ENCODE measurements around the gene SIGLEC1. TPM values are rescaled to one million over a fixed set of nuclear protein-coding genes. Genes with fewer than 3 reads are reported as not detected.

Gene SIGLEC1
- total and polyA plus RNA-seq, 10 of the 15 experiments (the other 5 are each of a cell fraction or from before 2014, with no cell fraction given), result 0.05 TPM; not detected in 9

DNA sequence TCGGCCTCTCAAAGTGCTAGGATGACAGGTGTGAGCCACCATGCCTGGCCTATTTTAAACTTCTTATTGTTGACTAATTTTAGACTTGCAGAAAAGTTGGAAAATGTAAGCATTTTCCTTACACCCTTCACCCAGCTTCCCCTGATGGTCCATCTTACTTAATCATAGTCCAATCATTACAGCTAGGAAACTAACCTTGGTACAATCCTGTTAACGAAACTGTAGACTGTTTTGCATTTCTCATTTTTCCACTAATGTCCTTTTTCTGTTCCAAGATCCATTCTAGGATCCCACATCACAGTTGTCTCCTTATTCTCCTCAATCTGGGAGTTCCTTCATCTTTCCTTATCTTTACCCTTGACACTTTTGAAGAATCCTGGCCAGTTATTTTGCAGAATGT lies 48.5 kb downstream of the SIGLEC1 start (continued):
- TF ChIP-seq ZZZ3 (IDR thresholded peaks at IDR 0.05; ENCODE audit: control insufficient read depth, insufficient read length, low read depth) (no peak), KDM1A (IDR thresholded peaks at IDR 0.05; ENCODE audit: borderline replicate concordance) (no peak), JUND (IDR thresholded peaks at IDR 0.05; ENCODE audit: low read depth, low read length) (no peak), HDAC6 (IDR thresholded peaks at IDR 0.05; ENCODE audit: unreplicated experiment) (no peak), TCF7 (IDR thresholded peaks at IDR 0.05; ENCODE audit: borderline replicate concordance) (no peak), SMC3 (IDR thresholded peaks at IDR 0.05; ENCODE audit: borderline replicate concordance, low read length) (no peak), ZSCAN29 (IDR thresholded peaks at IDR 0.05) (no peak)
- TF ChIP-seq, protein P1, sequence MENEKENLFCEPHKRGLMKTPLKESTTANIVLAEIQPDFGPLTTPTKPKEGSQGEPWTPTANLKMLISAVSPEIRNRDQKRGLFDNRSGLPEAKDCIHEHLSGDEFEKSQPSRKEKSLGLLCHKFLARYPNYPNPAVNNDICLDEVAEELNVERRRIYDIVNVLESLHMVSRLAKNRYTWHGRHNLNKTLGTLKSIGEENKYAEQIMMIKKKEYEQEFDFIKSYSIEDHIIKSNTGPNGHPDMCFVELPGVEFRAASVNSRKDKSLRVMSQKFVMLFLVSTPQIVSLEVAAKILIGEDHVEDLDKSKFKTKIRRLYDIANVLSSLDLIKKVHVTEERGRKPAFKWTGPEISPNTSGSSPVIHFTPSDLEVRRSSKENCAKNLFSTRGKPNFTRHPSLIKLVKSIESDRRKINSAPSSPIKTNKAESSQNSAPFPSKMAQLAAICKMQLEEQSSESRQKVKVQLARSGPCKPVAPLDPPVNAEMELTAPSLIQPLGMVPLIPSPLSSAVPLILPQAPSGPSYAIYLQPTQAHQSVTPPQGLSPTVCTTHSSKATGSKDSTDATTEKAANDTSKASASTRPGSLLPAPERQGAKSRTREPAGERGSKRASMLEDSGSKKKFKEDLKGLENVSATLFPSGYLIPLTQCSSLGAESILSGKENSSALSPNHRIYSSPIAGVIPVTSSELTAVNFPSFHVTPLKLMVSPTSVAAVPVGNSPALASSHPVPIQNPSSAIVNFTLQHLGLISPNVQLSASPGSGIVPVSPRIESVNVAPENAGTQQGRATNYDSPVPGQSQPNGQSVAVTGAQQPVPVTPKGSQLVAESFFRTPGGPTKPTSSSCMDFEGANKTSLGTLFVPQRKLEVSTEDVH (IDR thresholded peaks at IDR 0.05; ENCODE audit: low read depth, partially characterized antibody), result no peak

DNA sequence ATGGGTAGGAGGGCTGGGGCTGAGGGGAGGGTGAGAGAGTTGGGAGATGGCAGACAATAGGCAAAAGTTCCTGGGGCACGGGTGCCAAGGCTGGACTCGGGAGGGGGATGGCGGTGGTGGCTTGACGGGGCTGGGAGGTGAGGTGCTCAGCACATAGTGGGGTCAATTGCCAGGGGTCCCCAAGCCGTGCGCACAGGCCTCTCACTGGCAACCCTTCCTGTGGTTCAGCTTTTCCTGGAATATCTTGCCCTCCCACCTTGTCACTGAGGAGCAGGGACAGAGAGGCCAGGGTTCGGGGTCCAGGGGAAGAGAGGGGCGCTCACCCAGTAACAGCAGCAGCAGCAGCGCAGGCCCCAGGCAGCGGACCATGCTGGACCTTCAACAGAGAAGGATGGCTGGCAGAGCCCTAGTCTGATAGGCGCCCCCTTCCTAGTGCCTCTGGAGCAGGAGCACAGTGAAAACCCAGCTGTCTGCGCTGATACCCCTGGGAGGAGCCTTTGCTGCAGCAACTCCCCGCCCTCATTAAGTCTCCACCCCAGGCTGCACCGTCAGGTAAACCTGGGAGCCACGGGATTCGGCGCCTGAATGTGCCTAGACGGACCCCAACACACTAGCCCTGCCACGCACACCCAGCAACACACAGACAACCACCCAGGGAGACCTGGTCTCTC lies 49.2 kb downstream of the SIGLEC1 start, which contains the start of gene GFRA4:
TSS of gene GFRA4 (minus strand) at position 369 of the 671 bp plus-strand sequence. CDS start at position 369, 0 bp downstream.
- Histone ChIP-seq H3K9me3 (replicated peaks; ENCODE audit: control insufficient read depth, insufficient read depth, low read length) (no peaks in the 10 kb centered on the region), H4K20me1 (ENCODE audit: control insufficient read depth, insufficient read depth) (peaks cover 5% of the 10 kb centered on the region; the same call in 1 of the 2 replicates), H3K36me3 (ENCODE audit: control insufficient read depth in 2 of 2, insufficient read depth in 2 of 2, low read length in 1 of 2) (no peaks in the 10 kb centered on the region), H3K27ac (ENCODE audit: control insufficient read depth, insufficient read depth) (no peak within 1 kb of the TSS), H3K9ac (ENCODE audit: control insufficient read depth, insufficient read depth, low read length) (no peak within 1 kb of the TSS), H3K27me3 (replicated peaks in 1 of 2; ENCODE audit: control insufficient read depth in 2 of 2, insufficient read depth in 2 of 2, low read length in 1 of 2) (peaks cover 6 to 11% of the 10 kb centered on the region in 2 experiments; a peak in 3 of 4 replicates), H3K4me1 (ENCODE audit: control insufficient read depth, insufficient read depth, low read length) (peaks cover 35% of the 10 kb centered on the region), H3K4me3 (no peak within 1 kb of the TSS), H3K79me2 (ENCODE audit: control insufficient read depth, insufficient read depth, low read length) (no peaks in the 10 kb centered on the region), H3K4me2 (ENCODE audit: control insufficient read depth, insufficient read depth) (no peak within 1 kb of the TSS), H2AFZ (ENCODE audit: control insufficient read depth, low read depth, low read length) (no peak within 1 kb of the TSS)
- DNase-seq (ENCODE audit: low read depth, low spot score) (no peak), ATAC-seq (no peak), FAIRE-seq (no peak)
- ChIA-PET CTCF (interaction anchor here (1.4 kb wide), 1 partner anchor 164 kb away, joined by 3 read pairs; no protein-coding TSS in a partner anchor), RAD21 (ENCODE audit: unreplicated experiment) (no interaction called here), SMC1A (ENCODE audit: uncharacterized antibody, unreplicated experiment) (no interaction called here), POLR2A (no interaction called here)
- intact Hi-C loops (cut with micrococcal nuclease; ENCODE audit: unreplicated experiment) (no loop called here), in situ Hi-C loops (cut with MboI) (no loop called here)
- 54% methylated on average over 18 of the region's 19 CpGs for WGBS (ENCODE audit: insufficient coverage, insufficient replicate concordance, low lambda C conversion rate, missing lambda C conversion rate)
- no TSS peak for BruUV-seq (replicated peaks)
- TF ChIP-seq, protein P2, sequence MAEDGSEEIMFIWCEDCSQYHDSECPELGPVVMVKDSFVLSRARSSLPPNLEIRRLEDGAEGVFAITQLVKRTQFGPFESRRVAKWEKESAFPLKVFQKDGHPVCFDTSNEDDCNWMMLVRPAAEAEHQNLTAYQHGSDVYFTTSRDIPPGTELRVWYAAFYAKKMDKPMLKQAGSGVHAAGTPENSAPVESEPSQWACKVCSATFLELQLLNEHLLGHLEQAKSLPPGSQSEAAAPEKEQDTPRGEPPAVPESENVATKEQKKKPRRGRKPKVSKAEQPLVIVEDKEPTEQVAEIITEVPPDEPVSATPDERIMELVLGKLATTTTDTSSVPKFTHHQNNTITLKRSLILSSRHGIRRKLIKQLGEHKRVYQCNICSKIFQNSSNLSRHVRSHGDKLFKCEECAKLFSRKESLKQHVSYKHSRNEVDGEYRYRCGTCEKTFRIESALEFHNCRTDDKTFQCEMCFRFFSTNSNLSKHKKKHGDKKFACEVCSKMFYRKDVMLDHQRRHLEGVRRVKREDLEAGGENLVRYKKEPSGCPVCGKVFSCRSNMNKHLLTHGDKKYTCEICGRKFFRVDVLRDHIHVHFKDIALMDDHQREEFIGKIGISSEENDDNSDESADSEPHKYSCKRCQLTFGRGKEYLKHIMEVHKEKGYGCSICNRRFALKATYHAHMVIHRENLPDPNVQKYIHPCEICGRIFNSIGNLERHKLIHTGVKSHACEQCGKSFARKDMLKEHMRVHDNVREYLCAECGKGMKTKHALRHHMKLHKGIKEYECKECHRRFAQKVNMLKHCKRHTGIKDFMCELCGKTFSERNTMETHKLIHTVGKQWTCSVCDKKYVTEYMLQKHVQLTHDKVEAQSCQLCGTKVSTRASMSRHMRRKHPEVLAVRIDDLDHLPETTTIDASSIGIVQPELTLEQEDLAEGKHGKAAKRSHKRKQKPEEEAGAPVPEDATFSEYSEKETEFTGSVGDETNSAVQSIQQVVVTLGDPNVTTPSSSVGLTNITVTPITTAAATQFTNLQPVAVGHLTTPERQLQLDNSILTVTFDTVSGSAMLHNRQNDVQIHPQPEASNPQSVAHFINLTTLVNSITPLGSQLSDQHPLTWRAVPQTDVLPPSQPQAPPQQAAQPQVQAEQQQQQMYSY (CRISPR knock-in tag; IDR thresholded peaks at IDR 0.05), result no peak
- TF ChIP-seq, protein P3, sequence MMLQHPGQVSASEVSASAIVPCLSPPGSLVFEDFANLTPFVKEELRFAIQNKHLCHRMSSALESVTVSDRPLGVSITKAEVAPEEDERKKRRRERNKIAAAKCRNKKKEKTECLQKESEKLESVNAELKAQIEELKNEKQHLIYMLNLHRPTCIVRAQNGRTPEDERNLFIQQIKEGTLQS (IDR thresholded peaks at IDR 0.05; ENCODE audit: borderline replicate concordance, extremely low read depth, low read depth, low read length), result no peak
- TF ChIP-seq MYB (IDR thresholded peaks at IDR 0.05; ENCODE audit: borderline replicate concordance, low read depth, low read length) (no peak), SPI1 (IDR thresholded peaks at IDR 0.05; ENCODE audit: borderline replicate concordance, insufficient read depth, low read depth, low read length) (no peak), RAD21 (IDR thresholded peaks at IDR 0.05; ENCODE audit: insufficient read depth, low read depth, low read length) (no peak)
